Measurements from ENCODE around the gene FLNA.

GRCh38 chrX:154374313-154375155, at the start of gene FLNA:
- TF ChIP-seq CSDC2 (CRISPR knock-in tag; IDR thresholded peaks at IDR 0.05) (no peak), GLIS3 (CRISPR knock-in tag; IDR thresholded peaks at IDR 0.05) (no peak), CREB5 (CRISPR knock-in tag; IDR thresholded peaks at IDR 0.05; ENCODE audit: low read depth) (no peak), SNAI2 (CRISPR knock-in tag; IDR thresholded peaks at IDR 0.05) (no peak), RARB (CRISPR knock-in tag; IDR thresholded peaks at IDR 0.05) (no peak)
